Measurements from ENCODE around the gene RSPO1.
A peak's percentile ranks its signal among the peaks of the same experiment; 100 is the strongest.
"Not testable (repeated sequence)": the region's sequence is repeated elsewhere in the genome, so short reads cannot be mapped to it uniquely, and the experiment has no call there.

The RSPO1 gene

GRCh38 chr1:37599940-37600339 is 34.8 kb downstream of the RSPO1 start:
- TF ChIP-seq CTCF (IDR thresholded peaks at IDR 0.05; ENCODE audit: low read depth, low read length) = no peak
- DNase-seq (ENCODE audit: low read depth in 2 of 2) = no peak
- no peak overlapping the region for H3K4me3 ChIP-seq (replicated peaks in 1 of 2; ENCODE audit: low read depth in 2 of 2, low read length in 2 of 2)

- H3K4me3 ChIP-seq (replicated peaks in 1 of 2; ENCODE audit: low read depth in 2 of 2, low read length in 2 of 2) = peak overlapping the region; percentile 87 to 94
- no peak for TF ChIP-seq CTCF (IDR thresholded peaks at IDR 0.05; ENCODE audit: low read depth, low read length)
Observed at GRCh38 chr1:37596182-37596667, 38.5 kb downstream of the RSPO1 start.

GRCh38 chr1:37595440-37596181 is 39.1 kb downstream of the RSPO1 start, which contains the start of gene GNL2:
GNL2 (minus strand) TSS chr1:37595937; CDS start chr1:37595822, 115 bp downstream.
- no peak for TF ChIP-seq CTCF (IDR thresholded peaks at IDR 0.05; ENCODE audit: low read depth, low read length)
- DNase-seq (ENCODE audit: low read depth in 2 of 2) = peak; percentile 95 to 97
- peak within 1 kb of the TSS; percentile 87 to 94 for H3K4me3 ChIP-seq (replicated peaks in 1 of 2; ENCODE audit: low read depth in 2 of 2, low read length in 2 of 2)

More at GRCh38 chr1:37596182-37596667, 38.5 kb downstream of the RSPO1 start:
- no peak for DNase-seq (ENCODE audit: low read depth in 2 of 2)

- no peak overlapping the region for H3K4me3 ChIP-seq (replicated peaks in 1 of 2; ENCODE audit: low read depth in 2 of 2, low read length in 2 of 2)
- no peak for TF ChIP-seq CTCF (IDR thresholded peaks at IDR 0.05; ENCODE audit: low read depth, low read length)
Observed at GRCh38 chr1:37593726-37594125, 41.0 kb downstream of the RSPO1 start.

GRCh38 chr1:37588939-37589338 is 45.8 kb downstream of the RSPO1 start:
- no peak for TF ChIP-seq CTCF (IDR thresholded peaks at IDR 0.05; ENCODE audit: low read depth, low read length)
- H3K4me3 ChIP-seq (replicated peaks in 1 of 2; ENCODE audit: low read depth in 2 of 2, low read length in 2 of 2) = no peak overlapping the region
- DNase-seq (ENCODE audit: low read depth in 2 of 2) = no peak

More at GRCh38 chr1:37593726-37594125, 41.0 kb downstream of the RSPO1 start:
- DNase-seq (ENCODE audit: low read depth in 2 of 2) = no peak

GRCh38 chr1:37584544-37584943 is 50.1 kb downstream of the RSPO1 start:
- DNase-seq (ENCODE audit: low read depth in 2 of 2) = not testable (repeated sequence)

GRCh38 chr1:37575692-37576091 is 59.0 kb downstream of the RSPO1 start:
- TF ChIP-seq CTCF (IDR thresholded peaks at IDR 0.05; ENCODE audit: low read depth, low read length) = no peak
- peak in 1 of 2 donors; percentile 45 for DNase-seq (ENCODE audit: low read depth in 2 of 2)
- H3K4me3 ChIP-seq (replicated peaks in 1 of 2; ENCODE audit: low read depth in 2 of 2, low read length in 2 of 2) = no peak overlapping the region

More at GRCh38 chr1:37584544-37584943, 50.1 kb downstream of the RSPO1 start:
- H3K4me3 ChIP-seq (replicated peaks in 1 of 2; ENCODE audit: low read depth in 2 of 2, low read length in 2 of 2) = not testable (repeated sequence)
